Loucy (cell line): ENCODE measurements around the gene TBC1D8.

Source experiments
- H2AFZ ChIP-seq: fragments of 200-600 bp; sonication (generic); 2 replicates; pipeline ENCODE4 v1.6.0; 2016; ENCODE audit warnings: antibody characterized with exemption, mild to moderate bottlenecking, low read length, moderate library complexity
- H3F3A ChIP-seq: fragments of 200-600 bp; 2 replicates; pipeline ENCODE4 v1.6.0; 2016; ENCODE audit warnings: antibody characterized with exemption, low read depth, mild to moderate bottlenecking
- H3K27me3 ChIP-seq: fragments of 200-600 bp; sonication (generic); 2 replicates; pipeline ENCODE4 v1.6.1; 2014; ENCODE audit warnings: low read length, mild to moderate bottlenecking; ENCODE audit not compliant: insufficient read depth, poor library complexity, severe bottlenecking
- H3K36me3 ChIP-seq: fragments of 200-600 bp; sonication (generic); 2 replicates; pipeline ENCODE4 v1.6.1; 2016; ENCODE audit warnings: low read length; ENCODE audit not compliant: insufficient read depth
- H3K4me1 ChIP-seq: fragments of 200-600 bp; sonication (generic); 2 replicates; pipeline ENCODE4 v1.5.1; 2014; ENCODE audit warnings: low read length, mild to moderate bottlenecking; ENCODE audit not compliant: insufficient read depth, poor library complexity, severe bottlenecking
- H3K4me2 ChIP-seq: fragments of 200-600 bp; sonication (generic); 2 replicates; pipeline ENCODE4 v1.6.0; 2014; ENCODE audit warnings: antibody characterized with exemption, low read length, low read depth, mild to moderate bottlenecking; ENCODE audit not compliant: poor library complexity, severe bottlenecking
- H3K4me3 ChIP-seq: fragments of 200-600 bp; sonication (generic); 2 replicates; pipeline ENCODE4 v1.5.1; 2014; ENCODE audit warnings: low read length, mild to moderate bottlenecking, mixed read lengths; ENCODE audit not compliant: poor library complexity, severe bottlenecking
- H3K79me2 ChIP-seq: fragments of 200-600 bp; sonication (generic); 2 replicates; pipeline ENCODE4 v1.6.1; 2014; ENCODE audit warnings: low read length; ENCODE audit not compliant: insufficient read depth
- H3K9ac ChIP-seq: fragments of 200-600 bp; sonication (generic); 2 replicates; pipeline ENCODE4 v1.6.0; 2014; ENCODE audit warnings: mild to moderate bottlenecking, low read depth, low read length, moderate library complexity; ENCODE audit not compliant: poor library complexity, severe bottlenecking
- H3K9me2 ChIP-seq: fragments of 200-600 bp; sonication (generic); replicated peaks from 2 replicates; pipeline ENCODE4 v1.6.1; 2016; ENCODE audit warnings: low read depth, low read length, mixed read lengths
- H3K9me3 ChIP-seq: fragments of 200-600 bp; sonication (generic); 2 replicates; pipeline ENCODE4 v1.6.1; 2014; ENCODE audit warnings: mild to moderate bottlenecking, antibody characterized with exemption, low read length, low read depth; ENCODE audit not compliant: insufficient read depth
- H4K20me1 ChIP-seq: fragments of 200-600 bp; sonication (generic); 2 replicates; pipeline ENCODE4 v1.6.0; 2014; ENCODE audit warnings: antibody characterized with exemption, low read length, mild to moderate bottlenecking; ENCODE audit not compliant: insufficient read depth, poor library complexity, severe bottlenecking
- CTCF ChIP-seq: fragments of 200-600 bp; sonication (generic); conservative IDR thresholded peaks from 2 replicates; pipeline ENCODE4 v1.5.1; 2014; ENCODE audit warnings: mild to moderate bottlenecking, antibody characterized with exemption, low read length
- EZH2phosphoT487 ChIP-seq: fragments of 200-600 bp; IDR thresholded peaks from 2 replicates; pipeline ENCODE4 v1.6.1; 2018; ENCODE audit warnings: antibody characterized with exemption, mild to moderate bottlenecking, moderate library complexity, borderline replicate concordance

TBC1D8 gene

GRCh38 chr2:100990166-100990565 is 161.0 kb downstream of the TBC1D8 start:
- no peaks in the 10 kb centered on the region for H3K36me3 ChIP-seq
- no peaks in the 10 kb centered on the region for H3F3A ChIP-seq
- no peak overlapping the region for H2AFZ ChIP-seq
- H3K4me3 ChIP-seq: no peak overlapping the region
- TF ChIP-seq CTCF (no peak), EZH2phosphoT487 (no peak)
- H3K9ac ChIP-seq: no peak overlapping the region
- no peaks in the 10 kb centered on the region for H3K9me2 ChIP-seq
- H4K20me1 ChIP-seq: no peaks in the 10 kb centered on the region
- no peak overlapping the region for H3K4me2 ChIP-seq
- H3K9me3 ChIP-seq: no peaks in the 10 kb centered on the region
- no peaks in the 10 kb centered on the region for H3K27me3 ChIP-seq
- no peaks in the 10 kb centered on the region for H3K79me2 ChIP-seq
- H3K4me1 ChIP-seq: no peaks in the 10 kb centered on the region

- H3K9me2 ChIP-seq: no peaks in the 10 kb centered on the region
- no peak overlapping the region for H3K4me3 ChIP-seq
- H3K4me2 ChIP-seq: no peak overlapping the region
- no peaks in the 10 kb centered on the region for H3K4me1 ChIP-seq
- H3K27me3 ChIP-seq: no peaks in the 10 kb centered on the region
- no peaks in the 10 kb centered on the region for H3K36me3 ChIP-seq
- no peaks in the 10 kb centered on the region for H3K9me3 ChIP-seq
- H4K20me1 ChIP-seq: no peaks in the 10 kb centered on the region
- no peak overlapping the region for H3K9ac ChIP-seq
- H2AFZ ChIP-seq: no peak overlapping the region
- no peaks in the 10 kb centered on the region for H3K79me2 ChIP-seq
- TF ChIP-seq CTCF (no peak), EZH2phosphoT487 (no peak)
- no peaks in the 10 kb centered on the region for H3F3A ChIP-seq
Observed at GRCh38 chr2:100989666-100990065, 161.5 kb downstream of the TBC1D8 start.

GRCh38 chr2:100988630-100989417 is 162.4 kb downstream of the TBC1D8 start:
- Histone ChIP-seq H2AFZ (no peak overlapping the region), H4K20me1 (no peaks in the 10 kb centered on the region), H3K9ac (no peak overlapping the region), H3K9me2 (no peaks in the 10 kb centered on the region), H3K4me2 (no peak overlapping the region), H3K27me3 (no peaks in the 10 kb centered on the region), H3K4me1 (no peaks in the 10 kb centered on the region), H3K79me2 (no peaks in the 10 kb centered on the region), H3K9me3 (no peaks in the 10 kb centered on the region), H3F3A (no peaks in the 10 kb centered on the region), H3K4me3 (no peak overlapping the region), H3K36me3 (no peaks in the 10 kb centered on the region)
- TF ChIP-seq EZH2phosphoT487 (no peak), CTCF (no peak)
